Measurements from ENCODE around the gene OLFM1. TPM values are rescaled to one million over a fixed set of nuclear protein-coding genes. Genes with fewer than 3 reads are reported as not detected.

The OLFM1 gene
- total RNA-seq, 1 experiment from 2014 or later = 3.5 TPM

- Histone ChIP-seq H3K36me3 (ENCODE audit: control insufficient read depth in 1 of 2, insufficient read depth in 2 of 2, low read length in 2 of 2) (no peaks in the 10 kb centered on the region), H3K4me1 (ENCODE audit: control insufficient read depth in 1 of 2, insufficient read depth in 2 of 2, low read length in 2 of 2) (peaks cover 2 to 10% of the 10 kb centered on the region in 2 experiments; a peak in 2 of 4 replicates), H3K27ac (ENCODE audit: low read depth, low read length) (no peak overlapping the region), H3K9ac (ENCODE audit: low read length) (no peak overlapping the region), H3K9me3 (ENCODE audit: control insufficient read depth in 1 of 2, insufficient read depth in 1 of 2, low read depth in 1 of 2, low read length in 2 of 2) (no peaks in the 10 kb centered on the region), H3K4me3 (replicated peaks in 1 of 2; ENCODE audit: low read depth in 1 of 2, low read length in 2 of 2) (no peak overlapping the region), H3K79me2 (ENCODE audit: insufficient read depth, low read length) (no peaks in the 10 kb centered on the region), H3K4me2 (ENCODE audit: low read length) (no peak overlapping the region), H3K9me2 (ENCODE audit: insufficient read depth) (no peaks in the 10 kb centered on the region), H4K20me1 (ENCODE audit: insufficient read depth) (no peaks in the 10 kb centered on the region), H3K27me3 (ENCODE audit: insufficient read depth, low read length) (peaks cover 70% of the 10 kb centered on the region), H2AFZ (ENCODE audit: low read depth, low read length, poor library complexity, severe bottlenecking) (no peak overlapping the region)
- ChIA-PET RAD21 (ENCODE audit: low non-redundant PET in 1 of 2, low total read pairs in 2 of 2, uncharacterized antibody in 2 of 2, unreplicated experiment in 2 of 2) (no interaction called here), CTCF (no interaction called here), POLR2A (no interaction called here)
- intact Hi-C loops (cut with micrococcal nuclease) = no loop called here
- no peak for TF ChIP-seq ZBTB33 (IDR thresholded peaks at IDR 0.05; ENCODE audit: extremely low read depth, insufficient replicate concordance, low read length)
- no peak for TF ChIP-seq ELF1 (IDR thresholded peaks at IDR 0.05; ENCODE audit: borderline replicate concordance, low read depth)
- ATAC-seq (no peak), DNase-seq (ENCODE audit: low read depth, low spot score) (no peak)
- no TSS peak for BruUV-seq (replicated peaks)
These were observed 75.7 kb downstream of the OLFM1 start for GRCh38 chr9:135163023-135163780.

GRCh38 chr9:135164036-135164435, 76.6 kb downstream of the OLFM1 start:
- no TSS peak for BruUV-seq (replicated peaks)
- Histone ChIP-seq H3K4me3 (replicated peaks in 1 of 2; ENCODE audit: low read depth in 1 of 2, low read length in 2 of 2) (no peak overlapping the region), H3K9ac (ENCODE audit: low read length) (no peak overlapping the region), H3K4me1 (ENCODE audit: control insufficient read depth in 1 of 2, insufficient read depth in 2 of 2, low read length in 2 of 2) (peaks cover 2 to 10% of the 10 kb centered on the region in 2 experiments; a peak in 2 of 4 replicates), H4K20me1 (ENCODE audit: insufficient read depth) (no peaks in the 10 kb centered on the region), H3K79me2 (ENCODE audit: insufficient read depth, low read length) (no peaks in the 10 kb centered on the region), H3K27ac (ENCODE audit: low read depth, low read length) (no peak overlapping the region), H2AFZ (ENCODE audit: low read depth, low read length, poor library complexity, severe bottlenecking) (no peak overlapping the region), H3K36me3 (ENCODE audit: control insufficient read depth in 1 of 2, insufficient read depth in 2 of 2, low read length in 2 of 2) (no peaks in the 10 kb centered on the region), H3K27me3 (ENCODE audit: insufficient read depth, low read length) (peaks cover 62% of the 10 kb centered on the region), H3K4me2 (ENCODE audit: low read length) (no peak overlapping the region), H3K9me3 (ENCODE audit: control insufficient read depth in 1 of 2, insufficient read depth in 1 of 2, low read depth in 1 of 2, low read length in 2 of 2) (no peaks in the 10 kb centered on the region), H3K9me2 (ENCODE audit: insufficient read depth) (no peaks in the 10 kb centered on the region)
- ChIA-PET CTCF (no interaction called here), POLR2A (no interaction called here), RAD21 (ENCODE audit: low non-redundant PET in 1 of 2, low total read pairs in 2 of 2, uncharacterized antibody in 2 of 2, unreplicated experiment in 2 of 2) (no interaction called here)
- intact Hi-C loops (cut with micrococcal nuclease) = no loop called here
- DNase-seq (ENCODE audit: low read depth, low spot score) (no peak), ATAC-seq (no peak)
- TF ChIP-seq CBX3 (IDR thresholded peaks at IDR 0.05; ENCODE audit: low read depth) = no peak
- TF ChIP-seq JUND (IDR thresholded peaks at IDR 0.05) = no peak
- TF ChIP-seq CTCF (IDR thresholded peaks at IDR 0.05 in 2 of 3, conservative IDR thresholded peaks at IDR 0.05 in 1 of 3; ENCODE audit: borderline replicate concordance in 1 of 3, insufficient read depth in 1 of 3, low read depth in 2 of 3, low read length in 2 of 3) = no peak
- no peak for TF ChIP-seq EZH2phosphoT487 (IDR thresholded peaks at IDR 0.05; ENCODE audit: borderline replicate concordance)
- TF ChIP-seq ELF1 (IDR thresholded peaks at IDR 0.05; ENCODE audit: borderline replicate concordance, low read depth) = no peak
- no peak for TF ChIP-seq POLR2A (IDR thresholded peaks at IDR 0.05; ENCODE audit: borderline replicate concordance, extremely low read depth, insufficient read depth, insufficient read length)
- no peak for TF ChIP-seq RAD21 (IDR thresholded peaks at IDR 0.05; ENCODE audit: low read depth)
